B cell (primary cell): ENCODE data around the gene CHRM2.

Experiments used
- EZH2 ChIP-seq: IDR thresholded peaks from 2 replicates; pipeline ENCODE4 v1.6.1; 2012; ENCODE audit warnings: borderline replicate concordance, low read depth, mild to moderate bottlenecking, moderate library complexity, low read length; ENCODE audit not compliant: insufficient read depth, poor library complexity, severe bottlenecking
- TF ChIP-seq, protein P1 (sequence below): fragments of 200-600 bp; IDR thresholded peaks from one replicate; pipeline ENCODE4 v1.8.0; 2022; ENCODE audit warnings: antibody characterized with exemption, mild to moderate bottlenecking

DNA sequence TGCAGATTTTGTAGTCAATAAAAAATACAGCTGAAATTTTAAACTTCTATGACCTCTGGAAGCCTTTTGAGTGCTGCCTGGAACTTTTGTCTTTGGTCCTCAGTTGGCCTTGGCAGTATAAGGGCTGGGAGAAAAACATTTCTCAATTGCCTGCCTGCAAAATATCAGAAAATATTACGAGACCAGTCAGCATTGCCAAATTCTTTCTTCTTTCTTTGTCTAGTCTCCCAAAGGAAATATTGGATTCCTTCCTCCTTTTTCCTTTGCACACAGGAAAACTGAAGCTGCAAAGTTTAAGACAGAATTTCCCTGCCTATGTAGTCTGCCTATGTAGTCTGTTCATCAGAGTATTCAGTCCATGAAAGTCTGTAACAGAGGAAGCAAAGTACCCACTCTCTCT lies 95.9 kb downstream of the CHRM2 start:
- TF ChIP-seq, protein P1, sequence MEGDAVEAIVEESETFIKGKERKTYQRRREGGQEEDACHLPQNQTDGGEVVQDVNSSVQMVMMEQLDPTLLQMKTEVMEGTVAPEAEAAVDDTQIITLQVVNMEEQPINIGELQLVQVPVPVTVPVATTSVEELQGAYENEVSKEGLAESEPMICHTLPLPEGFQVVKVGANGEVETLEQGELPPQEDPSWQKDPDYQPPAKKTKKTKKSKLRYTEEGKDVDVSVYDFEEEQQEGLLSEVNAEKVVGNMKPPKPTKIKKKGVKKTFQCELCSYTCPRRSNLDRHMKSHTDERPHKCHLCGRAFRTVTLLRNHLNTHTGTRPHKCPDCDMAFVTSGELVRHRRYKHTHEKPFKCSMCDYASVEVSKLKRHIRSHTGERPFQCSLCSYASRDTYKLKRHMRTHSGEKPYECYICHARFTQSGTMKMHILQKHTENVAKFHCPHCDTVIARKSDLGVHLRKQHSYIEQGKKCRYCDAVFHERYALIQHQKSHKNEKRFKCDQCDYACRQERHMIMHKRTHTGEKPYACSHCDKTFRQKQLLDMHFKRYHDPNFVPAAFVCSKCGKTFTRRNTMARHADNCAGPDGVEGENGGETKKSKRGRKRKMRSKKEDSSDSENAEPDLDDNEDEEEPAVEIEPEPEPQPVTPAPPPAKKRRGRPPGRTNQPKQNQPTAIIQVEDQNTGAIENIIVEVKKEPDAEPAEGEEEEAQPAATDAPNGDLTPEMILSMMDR, result no peak
- no peak for TF ChIP-seq EZH2
